H1 (cell line): ENCODE data around the gene SECISBP2L. TPM values are rescaled to one million over a fixed set of nuclear protein-coding genes. Genes with fewer than 3 reads are reported as not detected.

Source experiments
- FOSL1 ChIP-seq: IDR thresholded peaks from 2 replicates; pipeline ENCODE4 v1.6.1; 2011; ENCODE audit warnings: mild to moderate bottlenecking, low read depth, low read length, moderate library complexity; ENCODE audit not compliant: insufficient read depth
- GABPA ChIP-seq: IDR thresholded peaks from 2 replicates; pipeline ENCODE4 v1.6.1; 2011; ENCODE audit warnings: mild to moderate bottlenecking, low read length, moderate library complexity, borderline replicate concordance; ENCODE audit not compliant: insufficient read depth
- SP1 ChIP-seq: IDR thresholded peaks from 2 replicates; pipeline ENCODE4 v1.6.1; 2011; ENCODE audit warnings: low read depth, low read length
- polyA plus RNA-seq, 7 experiments: library from polyadenylated mRNA; depleted of rRNA in 3 of 7; stranded (reverse) in 5 of 7; unstranded in 2 of 7; fragments of >200 nt in 5 of 7; fragments of 200-250 nt in 2 of 7; gene quantifications; 1 replicate in 5 of 7; 2 replicates in 1 of 7; 4 replicates in 1 of 7; pipeline versions ENCODE4 v1.2.1 to v1.2.3, GENCODE V29; 2011 to 2013; ENCODE audit warnings: missing spikeins in 2 of 7, mixed read lengths in 2 of 7
- total RNA-seq: library from RNA; stranded (reverse); fragmentation: NEBNext Ultra II Directional; extraction: Animal tissue kit (Norgen Biotek cat#: 25700); gene quantifications from 2 replicates; pipeline ENCODE4 v1.2.1, GENCODE V29; 2021

Gene SECISBP2L
- total and polyA plus RNA-seq, 2 of the 8 experiments (the other 6 are each of a cell fraction or from before 2014, with no cell fraction given), result 7.6 to 22.8 TPM

- no peak for TF ChIP-seq FOSL1
- no peak for TF ChIP-seq GABPA
- TF ChIP-seq SP1, result no peak
- TF ChIP-seq, all 59 proteins: peak for 0
Measured at GRCh38 chr15:48967336-48967735, 78.9 kb downstream of the SECISBP2L start (continued).
